GM06990 (cell line): Measurements from ENCODE around the gene PIGL.

ENCODE experiments used
- DNase-seq: peaks from one replicate; pipeline ENCODE4 v3.0.0-alpha.2; 2011; ENCODE audit not compliant: insufficient read length; ENCODE audit errors: extremely low read depth
- H3K27me3 ChIP-seq: replicated peaks from 2 replicates; pipeline ENCODE4 v1.6.0; 2011; ENCODE audit warnings: low read length; ENCODE audit not compliant: control insufficient read depth, insufficient read depth
- H3K36me3 ChIP-seq: 2 replicates; pipeline ENCODE4 v1.5.1; 2011; ENCODE audit warnings: low read length; ENCODE audit not compliant: control insufficient read depth, insufficient read depth
- H3K4me3 ChIP-seq: replicated peaks from 2 replicates; pipeline ENCODE4 v1.5.1; 2011; ENCODE audit warnings: low read depth, mild to moderate bottlenecking, control low read depth, low read length
- TF ChIP-seq, protein P1 (sequence below): IDR thresholded peaks from 2 replicates; pipeline ENCODE4 v1.5.1; 2011; ENCODE audit warnings: low read length, control low read depth, mild to moderate bottlenecking, inconsistent platforms; ENCODE audit not compliant: insufficient read depth, poor library complexity, severe bottlenecking

Gene PIGL

DNA sequence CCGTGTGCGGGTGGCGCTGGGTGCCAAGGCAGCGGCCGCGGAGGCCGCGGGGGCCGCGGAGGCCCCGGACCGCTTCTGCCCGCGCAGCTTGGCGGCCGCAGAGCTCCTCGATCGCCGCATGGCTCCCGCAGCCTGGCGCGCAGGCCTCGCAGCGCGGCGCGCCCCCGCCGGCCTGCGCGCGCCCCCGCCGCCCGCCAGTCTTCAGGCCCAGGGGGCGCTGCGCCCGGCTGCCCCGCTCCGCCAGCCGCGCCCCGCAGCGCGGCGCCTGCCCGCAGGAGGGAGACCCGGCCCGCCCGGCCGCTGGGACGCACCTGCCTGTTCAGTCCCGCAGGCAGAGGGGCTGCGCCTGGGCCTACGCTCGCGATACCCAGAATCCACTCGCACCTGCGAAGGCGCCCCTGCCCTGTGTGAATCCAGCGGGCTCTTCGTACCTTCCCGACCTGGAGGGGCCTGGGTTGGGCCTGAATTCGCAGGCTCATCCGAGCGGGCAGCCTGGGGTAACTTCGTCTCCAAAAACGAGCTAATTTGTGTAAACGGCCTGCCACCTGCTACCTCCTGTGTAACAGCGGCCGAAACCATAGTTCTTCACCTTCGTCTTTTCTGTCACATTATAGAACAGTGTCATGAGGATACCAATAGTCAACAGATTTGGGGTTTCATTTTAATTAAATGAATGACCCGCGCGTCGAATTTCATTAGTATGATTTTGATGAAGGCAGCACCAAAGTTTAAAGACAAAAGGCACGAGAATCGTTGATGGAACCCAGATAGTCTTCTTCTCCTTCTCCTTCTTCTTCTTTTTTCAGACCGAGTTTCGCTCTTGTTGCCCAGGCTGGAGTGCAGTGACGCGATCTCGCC lies 136.5 kb downstream of the PIGL start, which contains the start of gene CENPV:
Gene CENPV (minus strand): TSS at position 153 of the 858 bp plus-strand sequence. CDS start 33 bp downstream, at position 120.
- TF ChIP-seq, protein P1, sequence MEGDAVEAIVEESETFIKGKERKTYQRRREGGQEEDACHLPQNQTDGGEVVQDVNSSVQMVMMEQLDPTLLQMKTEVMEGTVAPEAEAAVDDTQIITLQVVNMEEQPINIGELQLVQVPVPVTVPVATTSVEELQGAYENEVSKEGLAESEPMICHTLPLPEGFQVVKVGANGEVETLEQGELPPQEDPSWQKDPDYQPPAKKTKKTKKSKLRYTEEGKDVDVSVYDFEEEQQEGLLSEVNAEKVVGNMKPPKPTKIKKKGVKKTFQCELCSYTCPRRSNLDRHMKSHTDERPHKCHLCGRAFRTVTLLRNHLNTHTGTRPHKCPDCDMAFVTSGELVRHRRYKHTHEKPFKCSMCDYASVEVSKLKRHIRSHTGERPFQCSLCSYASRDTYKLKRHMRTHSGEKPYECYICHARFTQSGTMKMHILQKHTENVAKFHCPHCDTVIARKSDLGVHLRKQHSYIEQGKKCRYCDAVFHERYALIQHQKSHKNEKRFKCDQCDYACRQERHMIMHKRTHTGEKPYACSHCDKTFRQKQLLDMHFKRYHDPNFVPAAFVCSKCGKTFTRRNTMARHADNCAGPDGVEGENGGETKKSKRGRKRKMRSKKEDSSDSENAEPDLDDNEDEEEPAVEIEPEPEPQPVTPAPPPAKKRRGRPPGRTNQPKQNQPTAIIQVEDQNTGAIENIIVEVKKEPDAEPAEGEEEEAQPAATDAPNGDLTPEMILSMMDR = no peak
- H3K27me3 ChIP-seq = no peaks in the 10 kb centered on the region
- H3K36me3 ChIP-seq = peaks cover 8% of the 10 kb centered on the region
- DNase-seq = peak; percentile 83
- H3K4me3 ChIP-seq = peak within 1 kb of the TSS; percentile 77

GRCh38 chr17:16354585-16354984 lies 137.6 kb downstream of the PIGL start:
- H3K27me3 ChIP-seq = no peaks in the 10 kb centered on the region
- DNase-seq = peak; percentile 54
- TF ChIP-seq, protein P1 = no peak
- no peak overlapping the region for H3K4me3 ChIP-seq
- 0 out of 2 replicates have a peak, but pooled peaks cover under 1% of the 10 kb centered on the region for H3K36me3 ChIP-seq

GRCh38 chr17:16358394-16358793 lies 141.4 kb downstream of the PIGL start:
- TF ChIP-seq, protein P1 = no peak
- no peak for DNase-seq
- Histone ChIP-seq H3K27me3 (no peaks in the 10 kb centered on the region), H3K4me3 (no peak overlapping the region), H3K36me3 (no peaks in the 10 kb centered on the region)

DNA sequence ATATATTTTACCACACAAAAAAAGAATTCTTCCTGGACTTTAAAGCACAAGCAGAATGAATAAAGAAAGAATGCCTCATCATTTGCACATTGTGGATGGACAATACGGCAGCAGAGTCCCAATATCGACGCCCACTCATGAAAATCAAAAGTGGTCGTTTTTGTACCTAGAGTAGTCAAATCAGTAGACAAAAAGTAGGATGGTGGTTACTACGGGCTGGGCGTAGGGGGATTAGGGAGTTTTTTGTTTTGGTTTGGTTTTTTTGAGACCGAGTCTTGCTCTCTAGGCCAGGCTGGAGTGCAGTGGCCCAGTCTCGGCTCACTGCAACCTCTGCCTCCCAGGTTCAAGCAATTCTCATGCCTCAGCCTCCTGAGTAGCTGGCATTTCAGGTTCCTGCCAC lies 144.9 kb downstream of the PIGL start:
- TF ChIP-seq, protein P1 = no peak
- Histone ChIP-seq H3K4me3 (no peak overlapping the region), H3K27me3 (no peaks in the 10 kb centered on the region), H3K36me3 (no peaks in the 10 kb centered on the region)
- no peak for DNase-seq

DNA sequence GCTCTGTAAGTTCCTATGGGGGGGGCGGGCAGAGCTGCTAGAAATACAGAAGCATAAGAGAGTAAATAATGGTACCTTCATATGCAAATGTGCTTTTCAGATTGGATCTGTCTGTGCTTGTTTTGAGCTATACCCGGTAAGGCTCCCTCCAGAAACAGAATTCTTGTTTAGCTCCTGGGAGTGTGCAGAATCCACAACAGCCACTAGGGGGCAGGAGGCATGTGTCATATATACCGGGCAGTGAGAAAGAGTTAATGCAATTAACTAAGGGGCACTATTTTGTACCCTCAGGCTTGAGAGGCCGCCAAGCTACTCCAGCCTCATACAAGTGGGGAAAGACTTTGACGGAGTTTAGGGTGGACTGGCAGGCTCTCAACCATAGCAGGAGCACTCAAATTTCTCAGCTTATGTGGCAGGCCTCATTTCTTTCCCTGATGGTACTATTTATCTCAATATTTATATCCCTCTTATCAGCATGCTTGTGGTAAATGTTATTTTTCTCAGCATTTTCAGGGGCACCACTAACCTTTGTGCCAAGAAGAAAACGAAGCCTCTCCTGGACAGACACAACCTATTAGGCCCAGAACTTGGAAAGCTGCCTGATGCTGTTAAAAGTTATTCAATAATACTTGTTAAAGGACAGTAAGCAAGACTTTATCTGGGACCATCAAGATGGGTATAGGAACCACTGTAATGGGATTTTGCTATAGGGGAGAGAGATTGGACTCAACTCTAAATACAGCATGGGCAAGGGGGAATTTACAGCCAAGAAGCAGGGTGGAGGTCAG lies 146.9 kb downstream of the PIGL start:
- Histone ChIP-seq H3K4me3 (no peak overlapping the region), H3K27me3 (no peaks in the 10 kb centered on the region), H3K36me3 (no peaks in the 10 kb centered on the region)
- TF ChIP-seq, protein P1 = peak; percentile 89
- peak; percentile 45 for DNase-seq
